A673 (cell line): Measurements from ENCODE around the gene DEAF1. TPM values are rescaled to one million over a fixed set of nuclear protein-coding genes. Genes with fewer than 3 reads are reported as not detected.
A peak's percentile ranks its signal among the peaks of the same experiment; 100 is the strongest.

Experiments
- BruUV-seq: library from RNA; stranded (reverse); fragments of 400-500 nt; replicated peaks from 2 replicates; lab custom pipeline; 2021; lab: Mats Ljungman, UMichigan
- CTCF ChIA-PET: fragments of 300-600 bp; sonication (Branson Sonifier 250); formaldehyde crosslinking; loops from one replicate; lab custom pipeline; 2022; ENCODE audit warnings: antibody characterized with exemption; lab: Charles Lee
- POLR2A ChIA-PET: fragments of 300-600 bp; sonication (Branson Sonifier 250); formaldehyde crosslinking; loops from one replicate; lab custom pipeline; 2022; ENCODE audit warnings: antibody characterized with exemption; ENCODE audit not compliant: low non-redundant PET; lab: Charles Lee
- DNase-seq: peaks from one replicate; pipeline ENCODE4 v3.0.0-alpha.2; 2015; ENCODE audit warnings: low spot score
- H3K27ac ChIP-seq: fragments of 200-600 bp; sonication (generic); 2 replicates; pipeline ENCODE4 v1.5.1; 2016; ENCODE audit warnings: mixed run types, low read depth, mild to moderate bottlenecking, mixed read lengths, antibody characterized with exemption, low read length; ENCODE audit not compliant: poor library complexity, severe bottlenecking
- H3K27me3 ChIP-seq: fragments of 200-600 bp; sonication (generic); replicated peaks from 2 replicates; pipeline ENCODE4 v1.6.1; 2017; ENCODE audit warnings: mixed run types, low read depth, mild to moderate bottlenecking, mixed read lengths, antibody characterized with exemption, low read length; ENCODE audit not compliant: insufficient read depth, poor library complexity
- H3K36me3 ChIP-seq: fragments of 200-600 bp; sonication (generic); 2 replicates; pipeline ENCODE4 v1.6.1; 2016; ENCODE audit warnings: mixed run types, mild to moderate bottlenecking, mixed read lengths, antibody characterized with exemption, low read length; ENCODE audit not compliant: insufficient read depth, poor library complexity, severe bottlenecking
- H3K4me1 ChIP-seq: fragments of 200-600 bp; sonication (generic); 2 replicates; pipeline ENCODE4 v1.6.1; 2017; ENCODE audit warnings: mixed run types, mild to moderate bottlenecking, mixed read lengths, antibody characterized with exemption, low read length; ENCODE audit not compliant: insufficient read depth, poor library complexity, severe bottlenecking
- H3K4me3 ChIP-seq: fragments of 200-600 bp; sonication (generic); 2 replicates; pipeline ENCODE4 v1.5.1; 2016; ENCODE audit warnings: low read depth, mixed run types, mild to moderate bottlenecking, mixed read lengths, low read length; ENCODE audit not compliant: poor library complexity, severe bottlenecking
- H3K9me3 ChIP-seq: fragments of 200-600 bp; sonication (generic); 2 replicates; pipeline ENCODE4 v1.6.1; 2016; ENCODE audit warnings: mixed run types, low read depth, mild to moderate bottlenecking, mixed read lengths, antibody characterized with exemption, low read length; ENCODE audit not compliant: poor library complexity, severe bottlenecking
- CTCF ChIP-seq: fragments of 300-800, 200-600 bp; sonication (generic); conservative IDR thresholded peaks from 2 replicates; pipeline ENCODE4 v1.5.1; 2017; ENCODE audit warnings: low read depth, mild to moderate bottlenecking, antibody characterized with exemption, low read length, moderate library complexity, mixed read lengths
- EZH2 ChIP-seq: fragments of 200-600 bp; sonication (generic); IDR thresholded peaks from 2 replicates; pipeline ENCODE4 v1.6.1; 2017; ENCODE audit warnings: borderline replicate concordance, low read depth, mild to moderate bottlenecking, mixed read lengths, antibody characterized with exemption, low read length; ENCODE audit not compliant: poor library complexity, severe bottlenecking
- intact Hi-C: fragments of 100-400 bp; cut with micrococcal nuclease; formaldehyde crosslinking; loops from one replicate; pipeline ENCODE4 v1.10.0; 2022; ENCODE audit not compliant: unreplicated experiment
- total RNA-seq: library from RNA; stranded (reverse); gene quantifications from 2 replicates; pipeline ENCODE4 v1.2.3, GENCODE V29; 2021

The DEAF1 gene
- total RNA-seq, 1 experiment from 2014 or later: 56.7 TPM

DNA sequence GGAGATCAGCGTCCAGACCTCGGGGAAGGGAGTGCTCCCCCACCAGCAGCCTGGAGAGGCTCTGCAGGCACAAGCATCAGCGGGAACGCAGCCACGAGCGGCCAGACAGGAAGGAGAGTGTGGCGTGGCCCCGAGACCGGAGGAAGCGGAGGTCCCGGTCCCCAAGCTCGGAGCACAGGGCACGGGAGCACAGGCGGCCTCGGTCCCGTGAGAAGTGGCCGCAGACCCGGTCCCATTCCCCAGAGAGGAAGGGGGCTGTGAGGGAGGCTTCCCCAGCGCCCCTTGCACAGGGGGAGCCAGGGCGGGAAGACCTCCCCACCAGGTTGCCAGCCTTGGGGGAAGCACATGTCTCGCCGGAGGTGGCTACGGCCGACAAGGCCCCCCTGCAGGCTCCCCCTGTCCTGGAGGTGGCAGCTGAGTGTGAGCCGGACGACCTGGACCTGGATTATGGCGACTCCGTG lies 86.2 kb downstream of the DEAF1 start:
- DNase-seq: no peak
- no TSS peak for BruUV-seq

GRCh38 chr11:607971-608659 lies 86.9 kb downstream of the DEAF1 start:
- no peaks in the 10 kb centered on the region for H3K27me3 ChIP-seq
- H3K27ac ChIP-seq: no peak overlapping the region
- POLR2A ChIA-PET: no interaction called here
- intact Hi-C loops: no loop called here
- no TSS peak for BruUV-seq
- H3K4me1 ChIP-seq: no peaks in the 10 kb centered on the region
- H3K36me3 ChIP-seq: peaks cover 72% of the 10 kb centered on the region
- TF ChIP-seq CTCF: no peak
- H3K9me3 ChIP-seq: no peaks in the 10 kb centered on the region
- CTCF ChIA-PET: no interaction called here
- no peak for DNase-seq
- H3K4me3 ChIP-seq: no peak overlapping the region

More for the DNA sequence above, 86.2 kb downstream of the DEAF1 start:
- Histone ChIP-seq H3K9me3 (no peaks in the 10 kb centered on the region), H3K36me3 (peaks cover 69% of the 10 kb centered on the region), H3K4me1 (no peaks in the 10 kb centered on the region), H3K4me3 (no peak overlapping the region), H3K27me3 (no peaks in the 10 kb centered on the region), H3K27ac (no peak overlapping the region)
- intact Hi-C loops: no loop called here
- ChIA-PET CTCF (no interaction called here), POLR2A (no interaction called here)
- TF ChIP-seq CTCF (no peak), EZH2 (no peak)

DNA sequence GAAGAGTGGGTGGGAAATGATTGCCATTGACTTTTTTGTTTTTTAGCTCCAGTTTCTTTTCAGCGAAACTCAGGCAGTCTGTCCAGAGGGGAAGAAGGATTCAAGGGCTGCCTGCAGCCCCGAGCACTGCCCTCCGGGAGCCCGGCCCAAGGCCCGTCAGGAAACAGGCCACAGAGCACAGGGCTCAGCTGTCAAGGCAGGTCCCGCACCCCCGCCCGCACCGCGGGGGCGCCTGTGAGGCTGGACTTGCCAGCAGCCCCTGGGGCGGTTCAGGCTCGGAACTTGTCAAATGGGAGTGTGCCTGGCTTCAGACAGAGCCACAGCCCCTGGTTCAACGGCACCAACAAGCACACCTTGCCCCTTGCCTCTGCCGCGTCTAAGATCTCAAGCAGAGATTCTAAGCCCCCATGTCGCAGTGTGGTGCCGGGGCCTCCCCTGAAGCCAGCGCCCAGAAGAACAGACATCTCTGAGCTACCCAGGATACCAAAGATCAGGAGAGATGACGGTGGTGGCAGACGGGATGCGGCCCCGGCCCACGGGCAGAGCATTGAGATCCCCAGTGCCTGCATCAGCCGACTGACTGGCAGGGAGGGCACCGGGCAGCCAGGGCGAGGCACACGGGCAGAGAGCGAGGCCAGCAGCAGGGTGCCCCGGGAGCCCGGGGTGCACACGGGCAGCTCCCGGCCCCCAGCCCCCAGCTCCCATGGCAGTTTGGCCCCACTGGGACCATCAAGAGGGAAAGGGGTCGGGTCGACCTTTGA lies 87.8 kb downstream of the DEAF1 start:
- no peaks in the 10 kb centered on the region for H3K27me3 ChIP-seq
- intact Hi-C loops: no loop called here
- H3K36me3 ChIP-seq: peaks cover 66% of the 10 kb centered on the region
- CTCF ChIA-PET: no interaction called here
- no peaks in the 10 kb centered on the region for H3K4me1 ChIP-seq
- DNase-seq: no peak
- no peaks in the 10 kb centered on the region for H3K9me3 ChIP-seq
- no peak overlapping the region for H3K27ac ChIP-seq
- H3K4me3 ChIP-seq: no peak overlapping the region
- BruUV-seq: TSS peak; percentile 24
- POLR2A ChIA-PET: no interaction called here
- TF ChIP-seq EZH2 (no peak), CTCF (no peak)
